GM12878 (cell line): ENCODE results near the gene FDXR.

Experiments
- CBX3 ChIP-seq: fragments of 200-600 bp; sonication (generic); IDR thresholded peaks from 2 replicates; pipeline ENCODE4 v1.6.1; 2016; ENCODE audit warnings: low read depth, borderline replicate concordance
- CTCF ChIP-seq, 3 experiments: IDR thresholded peaks in 2 of 3; conservative IDR thresholded peaks in 1 of 3; 2 replicates each; pipeline ENCODE4 v1.5.1; 2011; ENCODE audit warnings: low read depth in 3 of 3, low read length in 3 of 3, mild to moderate bottlenecking in 3 of 3, control low read depth in 2 of 3, moderate library complexity in 2 of 3, inconsistent platforms in 1 of 3, mixed read lengths in 1 of 3; ENCODE audit not compliant: control insufficient read depth in 2 of 3, insufficient read depth in 1 of 3; ENCODE audit errors: extremely low read depth in 1 of 3
- ESRRA ChIP-seq: IDR thresholded peaks from 2 replicates; pipeline ENCODE4 v1.6.1; 2012; ENCODE audit warnings: mild to moderate bottlenecking, low read length, improper control_type of control experiment
- FOXK2 ChIP-seq: fragments of 450-650 bp; IDR thresholded peaks from 2 replicates; pipeline ENCODE4 v1.6.1; 2017; ENCODE audit warnings: mild to moderate bottlenecking, moderate library complexity
- KLF5 ChIP-seq: fragments of 450-650 bp; IDR thresholded peaks from 2 replicates; pipeline ENCODE4 v1.6.1; 2014; ENCODE audit warnings: mild to moderate bottlenecking; ENCODE audit not compliant: partially characterized antibody
- MAX ChIP-seq: IDR thresholded peaks from 2 replicates; pipeline ENCODE4 v1.6.1; 2012; ENCODE audit warnings: low read depth, low read length, improper control_type of control experiment
- MYC ChIP-seq: IDR thresholded peaks from 2 replicates; pipeline ENCODE4 v1.6.1; 2011; ENCODE audit warnings: mild to moderate bottlenecking, low read length, moderate library complexity, inconsistent platforms; ENCODE audit not compliant: insufficient read depth, insufficient replicate concordance, insufficient read length, severe bottlenecking
- NFXL1 ChIP-seq: fragments of 450-650 bp; IDR thresholded peaks from 2 replicates; pipeline ENCODE4 v1.6.1; 2017; ENCODE audit warnings: antibody characterized with exemption, mild to moderate bottlenecking, borderline replicate concordance
- REST ChIP-seq: IDR thresholded peaks from 2 replicates; pipeline ENCODE4 v1.6.1; 2012; ENCODE audit warnings: mild to moderate bottlenecking, low read depth, low read length
- SPI1 ChIP-seq: IDR thresholded peaks from 2 replicates; pipeline ENCODE4 v1.6.1; 2011; ENCODE audit warnings: low read depth, mild to moderate bottlenecking, low read length, moderate library complexity, borderline replicate concordance; ENCODE audit not compliant: insufficient read depth
- SREBF2 ChIP-seq: IDR thresholded peaks from 2 replicates; pipeline ENCODE4 v1.6.1; 2012; ENCODE audit warnings: mild to moderate bottlenecking, low read length
- STAT3 ChIP-seq: IDR thresholded peaks from 2 replicates; pipeline ENCODE4 v1.6.1; 2011; ENCODE audit warnings: low read depth, low read length, improper control_type of control experiment
- ZBTB33 ChIP-seq: fragments of 450-650 bp; IDR thresholded peaks from 2 replicates; pipeline ENCODE4 v1.6.1; 2017; ENCODE audit warnings: mild to moderate bottlenecking
- ZNF384 ChIP-seq: IDR thresholded peaks from 2 replicates; pipeline ENCODE4 v1.6.1; 2012; ENCODE audit warnings: low read depth, mild to moderate bottlenecking, low read length, improper control_type of control experiment, borderline replicate concordance

GRCh38 chr17:74863420-74864296 lies 9.1 kb downstream of the FDXR start:
- TF ChIP-seq CBX3 (no peak), CTCF (IDR thresholded peaks at IDR 0.05 in 2 of 3, conservative IDR thresholded peaks at IDR 0.05 in 1 of 3; ENCODE audit: control insufficient read depth in 2 of 3, extremely low read depth in 1 of 3, insufficient read depth in 1 of 3, low read depth in 3 of 3, low read length in 3 of 3) (no peak), NFXL1 (no peak), MAX (no peak), SPI1 (no peak), SREBF2 (no peak), STAT3 (no peak), KLF5 (no peak), ESRRA (no peak), MYC (no peak), ZNF384 (no peak), FOXK2 (no peak), REST (no peak), ZBTB33 (no peak)
